Measurements from ENCODE around the gene DPEP2. TPM values are rescaled to one million over a fixed set of nuclear protein-coding genes. Genes with fewer than 3 reads are reported as not detected.
A peak's percentile ranks its signal among the peaks of the same experiment; 100 is the strongest.

Gene DPEP2
- total and polyA plus RNA-seq, 2 of the 13 experiments (the other 11 are each of a cell fraction or from before 2014, with no cell fraction given) = 0.18 TPM; not detected in 1

- peaks cover 11% of the 10 kb centered on the region for H3K79me2 ChIP-seq (ENCODE audit: insufficient read depth, low read length)
- no peaks in the 10 kb centered on the region for H3K27me3 ChIP-seq (ENCODE audit: control insufficient read depth in 1 of 2, insufficient read depth in 2 of 2, low read length in 2 of 2)
- intact Hi-C loops (cut with micrococcal nuclease; ENCODE audit: unreplicated experiment) = no loop called here
- peaks cover 55 to 80% of the 10 kb centered on the region in 2 experiments for H3K36me3 ChIP-seq (replicated peaks in 1 of 2; ENCODE audit: control insufficient read depth in 1 of 2, insufficient read depth in 2 of 2, low read length in 2 of 2)
- ChIA-PET CTCF (ENCODE audit: low intra/inter-chr PET ratio, low total read pairs) (no interaction called here), POLR2A (interaction anchor here (1.1 to 12.9 kb wide), 3 partner anchors 8 to 22 kb away, joined by 3 to 226 read pairs (median 16); partner anchors contain the start of gene LCAT)
- TF ChIP-seq ZNF441 (CRISPR knock-in tag; IDR thresholded peaks at IDR 0.05; ENCODE audit: borderline replicate concordance) = no peak
- 0 out of 2 replicates have a peak, but pooled peaks have one; percentile 7 for TF ChIP-seq POLR2G (IDR thresholded peaks at IDR 0.05; ENCODE audit: low read depth, low read length)
- TF ChIP-seq ZKSCAN8 (CRISPR knock-in tag; IDR thresholded peaks at IDR 0.05; ENCODE audit: borderline replicate concordance) = no peak
- TF ChIP-seq RBFOX2 (IDR thresholded peaks at IDR 0.05; ENCODE audit: low read depth, low read length) = peak; percentile 54; the same call in 1 of the 2 replicates
- TF ChIP-seq RBM22 (optimal IDR thresholded peaks at IDR 0.05; ENCODE audit: low read length) = peak; percentile 60
- peak; percentile 80 for TF ChIP-seq AGO2 (optimal IDR thresholded peaks at IDR 0.05; ENCODE audit: low read depth, low read length)
- TF ChIP-seq ZNF30 (CRISPR knock-in tag; IDR thresholded peaks at IDR 0.05) = no peak
- peak; percentile 38; the same call in 1 of the 2 replicates for TF ChIP-seq ZNF768 (CRISPR knock-in tag; IDR thresholded peaks at IDR 0.05)
- no peak overlapping the region for H3K9ac ChIP-seq (ENCODE audit: insufficient read depth, low read depth, low read length)
- FAIRE-seq (no peak), ATAC-seq (no peak), DNase-seq (ENCODE audit: low spot score) (no peak)
- no TSS peak for BruUV-seq (replicated peaks)
- H3K4me2 ChIP-seq (ENCODE audit: low read depth, low read length) = no peak overlapping the region
- no peaks in the 10 kb centered on the region for H3K9me3 ChIP-seq (ENCODE audit: low read length)
- peaks cover 17% of the 10 kb centered on the region for H3K4me1 ChIP-seq (ENCODE audit: insufficient read depth, low read length)
- H3K4me3 ChIP-seq (replicated peaks in 1 of 3; ENCODE audit: insufficient read depth in 1 of 3, low read depth in 2 of 3, low read length in 3 of 3) = no peak overlapping the region
- H3K27ac ChIP-seq (ENCODE audit: extremely low read length, insufficient read depth, low read length) = no peak overlapping the region
- H4K20me1 ChIP-seq (ENCODE audit: insufficient read depth, low read length) = peaks cover 4% of the 10 kb centered on the region; the same call in 1 of the 2 replicates
- no peak overlapping the region for H2AFZ ChIP-seq (ENCODE audit: low read length)
- 98% methylated on average over 7 of the region's 9 CpGs for WGBS (ENCODE audit: low lambda C conversion rate)
- in situ Hi-C loops (cut with HindIII; ENCODE audit: extremely low pct_ligation_motif_present, low pct_unique_long_range_greater_than_20kb) = no loop called here
These were observed 41.7 kb downstream of the DPEP2 start for GRCh38 chr16:67957622-67958021.

Measured in HepG2 (cell line).